ENCODE measurements around the gene RFX4.

GRCh38 chr12:106643000-106643399 is 60.2 kb downstream of the RFX4 start:
- TF ChIP-seq POLR2A (IDR thresholded peaks at IDR 0.05; ENCODE audit: low read length) (no peak), GATA1 (IDR thresholded peaks at IDR 0.05; ENCODE audit: low read depth, low read length) (no peak)

Data from erythroblast (primary cell).